ENCODE data around the gene UIMC1. TPM values are rescaled to one million over a fixed set of nuclear protein-coding genes. Genes with fewer than 3 reads are reported as not detected.

UIMC1 gene
- total and polyA plus RNA-seq, 11 donors = 14.8 to 40.2 (median 31.9) TPM

GRCh38 chr5:176908675-176909368 is 97.8 kb downstream of the UIMC1 start:
- H3K27ac ChIP-seq = peak overlapping the region in 1 of 12 donors; percentile 48
- 92 to 96% (median 95%) methylated on average over 5 of the region's 5 CpGs for WGBS, 4 donors
- no peak for TF ChIP-seq CTCF (IDR thresholded peaks at IDR 0.05)
- no peak for TF ChIP-seq POLR2A (IDR thresholded peaks at IDR 0.05)
- DNase-seq (no peak), ATAC-seq (no peak)
- H3K9me3 ChIP-seq = no peaks in the 10 kb centered on the region
- intact Hi-C loops (cut with DNase I) = no loop called here
- no peaks in the 10 kb centered on the region for H3K27me3 ChIP-seq
- peaks cover 0 to 80% (median 66%) of the 10 kb centered on the region in 9 donors for H3K36me3 ChIP-seq
- no peak overlapping the region for H3K4me3 ChIP-seq
- peaks cover 0 to 21% (median 0%) of the 10 kb centered on the region in 12 donors for H3K4me1 ChIP-seq

GRCh38 chr5:176906796-176907195 is 99.8 kb downstream of the UIMC1 start:
- intact Hi-C loops (cut with DNase I) = no loop called here
- Histone ChIP-seq H3K4me1 (peaks cover 0 to 41% (median 0%) of the 10 kb centered on the region in 12 donors), H3K27me3 (no peaks in the 10 kb centered on the region), H3K9me3 (no peaks in the 10 kb centered on the region), H3K36me3 (peaks cover 0 to 97% (median 75%) of the 10 kb centered on the region in 9 donors), H3K27ac (no peak overlapping the region), H3K4me3 (no peak overlapping the region)
- DNase-seq (no peak), ATAC-seq (no peak)
- WGBS, 4 donors = 83 to 88% (median 84%) methylated on average over 3 of the region's 3 CpGs
- no peak for TF ChIP-seq POLR2A (IDR thresholded peaks at IDR 0.05)
- TF ChIP-seq CTCF (IDR thresholded peaks at IDR 0.05) = no peak

GRCh38 chr5:176906126-176906525 is 100.5 kb downstream of the UIMC1 start:
- no peak overlapping the region for H3K4me3 ChIP-seq
- WGBS, 4 donors = 72 to 96% (median 94%) methylated on average over 1 of the region's 1 CpG
- H3K4me1 ChIP-seq = peaks cover 0 to 46% (median 0%) of the 10 kb centered on the region in 12 donors
- no peak for ATAC-seq
- H3K27me3 ChIP-seq = no peaks in the 10 kb centered on the region
- DNase-seq = no peak
- peaks cover 0 to 92% (median 75%) of the 10 kb centered on the region in 9 donors for H3K36me3 ChIP-seq
- no peak for TF ChIP-seq CTCF (IDR thresholded peaks at IDR 0.05)
- TF ChIP-seq POLR2A (IDR thresholded peaks at IDR 0.05) = no peak
- intact Hi-C loops (cut with DNase I) = no loop called here
- H3K27ac ChIP-seq = no peak overlapping the region
- no peaks in the 10 kb centered on the region for H3K9me3 ChIP-seq

- Histone ChIP-seq H3K27me3 (no peaks in the 10 kb centered on the region), H3K4me3 (no peak overlapping the region), H3K9me3 (no peaks in the 10 kb centered on the region), H3K36me3 (peaks cover 0 to 75% (median 63%) of the 10 kb centered on the region in 9 donors), H3K4me1 (peaks cover 0 to 56% (median 2%) of the 10 kb centered on the region in 12 donors), H3K27ac (no peak overlapping the region)
- no peak for ATAC-seq
- DNase-seq = no peak
- intact Hi-C loops (cut with DNase I) = no loop called here
- 71 to 78% (median 77%) methylated on average over 3 of the region's 3 CpGs for WGBS, 4 donors
- TF ChIP-seq POLR2A (IDR thresholded peaks at IDR 0.05) (no peak), CTCF (IDR thresholded peaks at IDR 0.05) (no peak)
Observed at GRCh38 chr5:176904276-176904675, 102.3 kb downstream of the UIMC1 start.
